ENCODE results near the gene ONECUT3. TPM values are rescaled to one million over a fixed set of nuclear protein-coding genes. Genes with fewer than 3 reads are reported as not detected.
"Not testable (repeated sequence)": the region's sequence is repeated elsewhere in the genome, so short reads cannot be mapped to it uniquely, and the experiment has no call there.

Gene ONECUT3
- 0.93 and 1.0 TPM in 2 replicates for total RNA-seq
- long read RNA-seq: 0 reads

- Mint-ChIP-seq H3K9me3 (no peaks in the 10 kb centered on the region), H3K4me3 (no peak within 1 kb of the TSS), H3K4me1 (peaks cover 5% of the 10 kb centered on the region), H3K27ac (ENCODE audit: unreplicated experiment) (no peak within 1 kb of the TSS), H3K36me3 (ENCODE audit: low read depth) (no peaks in the 10 kb centered on the region), H3K27me3 (ENCODE audit: low read depth) (peaks cover 82% of the 10 kb centered on the region)
- TF ChIP-seq, protein P1, sequence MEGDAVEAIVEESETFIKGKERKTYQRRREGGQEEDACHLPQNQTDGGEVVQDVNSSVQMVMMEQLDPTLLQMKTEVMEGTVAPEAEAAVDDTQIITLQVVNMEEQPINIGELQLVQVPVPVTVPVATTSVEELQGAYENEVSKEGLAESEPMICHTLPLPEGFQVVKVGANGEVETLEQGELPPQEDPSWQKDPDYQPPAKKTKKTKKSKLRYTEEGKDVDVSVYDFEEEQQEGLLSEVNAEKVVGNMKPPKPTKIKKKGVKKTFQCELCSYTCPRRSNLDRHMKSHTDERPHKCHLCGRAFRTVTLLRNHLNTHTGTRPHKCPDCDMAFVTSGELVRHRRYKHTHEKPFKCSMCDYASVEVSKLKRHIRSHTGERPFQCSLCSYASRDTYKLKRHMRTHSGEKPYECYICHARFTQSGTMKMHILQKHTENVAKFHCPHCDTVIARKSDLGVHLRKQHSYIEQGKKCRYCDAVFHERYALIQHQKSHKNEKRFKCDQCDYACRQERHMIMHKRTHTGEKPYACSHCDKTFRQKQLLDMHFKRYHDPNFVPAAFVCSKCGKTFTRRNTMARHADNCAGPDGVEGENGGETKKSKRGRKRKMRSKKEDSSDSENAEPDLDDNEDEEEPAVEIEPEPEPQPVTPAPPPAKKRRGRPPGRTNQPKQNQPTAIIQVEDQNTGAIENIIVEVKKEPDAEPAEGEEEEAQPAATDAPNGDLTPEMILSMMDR (conservative IDR thresholded peaks at IDR 0.05): no peak
- no peak for DNase-seq (ENCODE audit: low read depth, low spot score)
Observed at GRCh38 chr19:1752757-1753728, at the start of gene ONECUT3. Gene ONECUT3, plus strand, starts transcription at chr19:1753506. Its CDS starts 157 bp downstream, at chr19:1753663.

- no peak overlapping the region for H3K27ac Mint-ChIP-seq (ENCODE audit: unreplicated experiment)
- no peak overlapping the region for H3K4me3 Mint-ChIP-seq
- H3K9me3 Mint-ChIP-seq: peaks cover 7% of the 10 kb centered on the region
- DNase-seq (ENCODE audit: low read depth, low spot score): no peak
- no peaks in the 10 kb centered on the region for H3K36me3 Mint-ChIP-seq (ENCODE audit: low read depth)
- peaks cover 57% of the 10 kb centered on the region for H3K27me3 Mint-ChIP-seq (ENCODE audit: low read depth)
- TF ChIP-seq, protein P1 (conservative IDR thresholded peaks at IDR 0.05): no peak
- no peaks in the 10 kb centered on the region for H3K4me1 Mint-ChIP-seq
Observed at GRCh38 chr19:1704339-1704738, 49.0 kb upstream of the ONECUT3 start.

DNA sequence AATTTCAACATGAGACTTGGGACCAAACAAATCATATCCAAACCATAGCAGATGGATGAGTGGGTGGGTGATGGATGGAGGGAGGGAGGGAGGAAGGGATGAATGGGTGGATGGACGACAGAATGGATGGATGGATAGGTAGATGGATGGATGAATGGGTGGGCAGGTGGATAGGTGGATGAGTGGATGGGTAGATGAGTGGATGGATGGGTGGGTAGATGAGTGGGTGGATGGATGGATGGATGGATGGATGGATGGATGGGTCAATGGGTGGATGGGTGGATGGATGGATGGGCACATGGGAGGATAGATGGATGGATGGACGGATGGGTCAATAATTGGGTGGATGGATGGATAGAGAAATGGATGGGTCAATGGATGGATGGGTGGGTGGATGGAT lies 47.9 kb upstream of the ONECUT3 start:
- Mint-ChIP-seq H3K27ac (ENCODE audit: unreplicated experiment) (no peak overlapping the region), H3K4me1 (no peaks in the 10 kb centered on the region), H3K27me3 (ENCODE audit: low read depth) (peaks cover 66% of the 10 kb centered on the region), H3K9me3 (peaks cover 7% of the 10 kb centered on the region), H3K4me3 (no peak overlapping the region), H3K36me3 (ENCODE audit: low read depth) (no peaks in the 10 kb centered on the region)
- DNase-seq (ENCODE audit: low read depth, low spot score): no peak
- TF ChIP-seq, protein P1 (conservative IDR thresholded peaks at IDR 0.05): no peak

DNA sequence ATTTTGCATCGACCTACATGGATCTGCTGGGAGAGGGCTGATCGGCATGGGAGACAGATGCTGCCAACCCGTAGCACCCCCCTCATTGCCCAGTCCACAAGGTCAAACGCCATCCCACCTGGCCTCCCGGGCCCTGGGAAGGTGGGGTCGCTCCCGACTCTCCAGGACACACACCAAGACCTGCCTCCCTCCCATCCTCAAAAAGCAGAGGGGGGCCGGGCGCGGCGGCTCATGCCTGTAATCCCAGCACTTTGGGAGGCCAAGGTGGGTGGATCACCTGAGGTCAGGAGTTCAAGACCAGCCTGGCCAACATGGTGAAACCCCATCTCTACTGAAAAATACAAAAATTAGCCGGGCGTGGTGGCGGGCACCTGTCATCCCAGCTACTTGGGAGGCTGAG lies 46.7 kb upstream of the ONECUT3 start:
- H3K4me1 Mint-ChIP-seq: not testable (repeated sequence)

GRCh38 chr19:1707240-1707639 lies 46.1 kb upstream of the ONECUT3 start:
- Mint-ChIP-seq H3K27ac (ENCODE audit: unreplicated experiment) (no peak overlapping the region), H3K27me3 (ENCODE audit: low read depth) (peaks cover 59% of the 10 kb centered on the region), H3K36me3 (ENCODE audit: low read depth) (no peaks in the 10 kb centered on the region)

More for the DNA sequence above, 46.7 kb upstream of the ONECUT3 start:
- H3K27me3 Mint-ChIP-seq (ENCODE audit: low read depth): peaks cover 65% of the 10 kb centered on the region
- not testable (repeated sequence) for DNase-seq (ENCODE audit: low read depth, low spot score); H3K9me3 Mint-ChIP-seq; H3K36me3 Mint-ChIP-seq (ENCODE audit: low read depth); H3K4me3 Mint-ChIP-seq; H3K27ac Mint-ChIP-seq (ENCODE audit: unreplicated experiment)

More at GRCh38 chr19:1707240-1707639, 46.1 kb upstream of the ONECUT3 start:
- Mint-ChIP-seq H3K4me1 (no peaks in the 10 kb centered on the region), H3K4me3 (no peak overlapping the region), H3K9me3 (peaks cover 7% of the 10 kb centered on the region)
- TF ChIP-seq, protein P1 (conservative IDR thresholded peaks at IDR 0.05): no peak
- no peak for DNase-seq (ENCODE audit: low read depth, low spot score)

Data from neural crest cell (in vitro differentiated cells).